GOT3 (cell line): ENCODE data around the gene GDPD4.

Experiments used
- DNase-seq: peaks from one replicate; lab custom pipeline; 2025; ENCODE audit warnings: mixed read lengths; lab: John Stamatoyannopoulos, UW

The GDPD4 gene

DNA sequence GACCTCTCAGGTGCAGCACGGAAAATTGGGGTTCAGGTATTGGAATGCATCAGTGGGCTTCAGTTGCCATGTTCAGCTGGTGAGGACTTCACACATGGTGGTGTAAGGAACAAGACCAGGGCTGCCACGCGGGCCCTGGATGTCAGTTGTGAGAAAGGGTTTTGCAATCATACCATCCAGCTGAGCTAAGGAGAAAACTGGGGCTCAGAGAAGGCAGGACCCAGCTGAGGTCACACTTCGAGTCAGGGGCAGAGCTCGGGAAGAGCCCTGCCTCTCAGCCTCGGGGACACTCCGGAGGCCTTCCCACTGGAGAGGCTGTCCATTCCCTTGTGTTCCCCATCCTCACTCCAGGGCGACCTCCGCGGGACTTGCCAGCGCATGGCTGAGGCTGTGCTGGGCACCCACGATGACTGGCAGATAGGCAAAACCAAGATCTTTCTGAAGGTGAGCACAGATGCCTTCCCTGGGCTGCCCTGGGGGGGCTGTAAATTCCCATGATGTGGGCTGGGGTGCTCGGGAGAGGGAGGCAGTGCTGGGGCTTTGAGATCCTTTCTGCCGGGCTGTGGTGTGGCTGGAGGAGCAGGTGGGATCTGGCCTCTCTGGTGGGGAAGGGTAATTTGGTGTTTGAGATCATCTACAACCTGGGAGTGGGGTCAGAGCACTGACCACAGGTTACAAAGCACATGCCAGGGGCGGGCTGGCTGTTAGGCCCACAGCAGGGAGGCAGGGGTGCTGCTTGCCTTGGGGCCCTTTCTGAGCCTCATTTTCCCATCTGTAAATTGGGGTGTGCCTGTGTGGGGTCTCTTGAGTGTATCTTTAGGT is 126.3 kb downstream of the GDPD4 start:
- DNase-seq: no peak

DNA sequence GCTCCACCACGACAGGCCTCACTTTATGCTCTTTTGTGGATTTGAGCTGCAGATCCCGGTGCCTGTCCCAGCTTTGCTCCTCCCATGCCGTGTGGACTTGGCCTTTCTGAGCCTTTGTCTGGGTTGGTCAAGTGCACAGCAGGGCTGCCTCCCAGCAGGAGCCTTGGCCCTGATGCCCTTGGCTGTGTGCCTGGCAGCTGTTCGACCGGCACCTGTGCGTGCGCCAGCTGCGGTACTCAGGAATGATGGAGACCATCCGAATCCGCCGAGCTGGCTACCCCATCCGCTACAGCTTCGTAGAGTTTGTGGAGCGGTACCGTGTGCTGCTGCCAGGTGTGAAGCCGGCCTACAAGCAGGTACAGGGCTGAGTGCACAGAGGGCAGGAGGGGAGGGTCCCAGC is 126.9 kb downstream of the GDPD4 start:
- no peak for DNase-seq

DNA sequence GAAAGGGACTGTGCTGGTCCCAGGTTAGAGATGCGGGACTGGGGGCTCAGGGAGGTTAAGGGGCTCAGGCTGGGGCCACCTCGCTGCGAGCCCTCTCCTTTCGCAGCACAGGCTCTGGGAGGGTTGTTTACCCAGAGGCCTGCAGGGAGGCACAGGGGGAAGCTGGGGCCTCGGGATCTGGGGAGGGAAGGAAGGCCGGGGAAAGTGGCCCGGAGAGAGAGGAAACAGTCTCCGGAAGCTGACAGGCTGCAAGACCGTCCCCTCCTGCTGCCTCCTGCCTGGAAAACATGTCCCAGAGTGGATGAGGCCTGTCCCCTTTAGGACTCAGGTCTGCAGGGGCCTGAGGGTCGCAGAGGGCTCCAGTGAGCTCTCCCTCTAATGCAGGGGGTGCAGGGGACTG is 128.0 kb downstream of the GDPD4 start:
- no peak for DNase-seq

DNA sequence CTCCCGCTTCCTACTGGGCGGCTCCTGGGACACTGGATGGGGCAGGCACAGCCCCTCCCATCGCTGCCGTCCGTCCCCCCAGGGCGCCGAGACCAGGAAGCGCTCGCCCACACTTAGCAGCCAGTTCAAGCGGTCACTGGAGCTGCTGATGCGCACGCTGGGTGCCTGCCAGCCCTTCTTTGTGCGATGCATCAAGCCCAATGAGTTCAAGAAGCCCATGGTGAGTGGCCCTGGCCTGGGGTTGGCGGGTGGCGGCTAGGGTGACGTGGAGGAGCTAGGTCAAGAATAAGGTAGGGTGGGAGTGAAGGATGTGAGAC is 128.9 kb downstream of the GDPD4 start:
- DNase-seq: no peak

DNA sequence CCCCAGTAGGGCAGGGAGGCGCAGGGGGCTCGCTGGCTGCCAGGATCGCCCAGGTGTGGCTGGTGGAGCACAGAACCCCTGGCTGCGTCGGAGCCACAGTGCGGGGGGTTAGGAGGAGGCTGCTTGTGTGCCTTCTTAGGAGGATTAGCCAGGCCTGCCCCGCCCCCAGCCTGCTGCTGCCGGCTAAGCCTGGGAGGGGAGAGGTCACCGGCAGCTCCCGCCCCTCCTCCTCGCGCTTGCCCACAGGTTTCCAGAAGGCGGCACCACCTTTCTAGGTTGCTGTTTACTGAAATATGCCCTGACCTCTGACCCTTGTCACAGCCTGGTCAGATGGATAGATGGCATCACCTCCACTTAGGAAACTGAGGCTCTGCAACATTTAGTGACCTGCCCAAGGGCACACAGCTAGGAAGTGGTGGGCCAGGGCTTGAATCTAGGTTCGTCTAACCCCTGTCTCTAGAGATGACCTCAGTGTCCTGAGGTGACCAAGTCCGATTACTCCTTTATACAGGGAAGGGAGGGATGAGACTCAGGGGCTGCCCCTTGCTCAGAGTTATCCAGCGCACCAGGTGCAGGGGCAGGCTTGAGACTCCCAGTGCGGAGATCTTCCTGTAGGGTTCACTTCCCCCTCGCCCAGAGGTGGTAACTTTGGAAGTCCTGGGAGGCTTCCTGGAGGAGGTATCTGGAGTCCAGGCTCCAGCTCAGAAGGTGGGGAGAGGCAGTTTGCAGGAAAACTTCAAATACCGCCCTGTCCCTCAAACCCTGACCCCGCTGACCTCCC is 129.4 kb downstream of the GDPD4 start:
- no peak for DNase-seq

DNA sequence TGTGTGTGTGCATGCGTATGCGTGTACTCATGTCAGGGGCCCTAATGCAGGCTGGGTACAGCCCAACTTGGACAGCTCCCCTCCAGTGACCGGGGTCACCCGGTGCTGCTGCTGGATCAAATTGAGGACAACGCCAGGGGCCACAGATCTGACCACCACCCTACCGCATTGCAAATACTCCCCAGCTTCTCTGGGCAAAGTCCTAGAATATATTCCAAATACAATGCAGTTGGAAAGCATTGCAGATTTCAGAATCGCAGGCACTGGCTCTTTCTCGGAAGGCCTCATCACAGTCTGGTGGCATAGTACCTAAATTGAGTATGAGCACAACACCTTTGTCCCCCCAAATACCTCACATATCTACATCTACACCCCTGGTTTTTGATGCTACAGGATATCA is 130.2 kb downstream of the GDPD4 start:
- DNase-seq: no peak

DNA sequence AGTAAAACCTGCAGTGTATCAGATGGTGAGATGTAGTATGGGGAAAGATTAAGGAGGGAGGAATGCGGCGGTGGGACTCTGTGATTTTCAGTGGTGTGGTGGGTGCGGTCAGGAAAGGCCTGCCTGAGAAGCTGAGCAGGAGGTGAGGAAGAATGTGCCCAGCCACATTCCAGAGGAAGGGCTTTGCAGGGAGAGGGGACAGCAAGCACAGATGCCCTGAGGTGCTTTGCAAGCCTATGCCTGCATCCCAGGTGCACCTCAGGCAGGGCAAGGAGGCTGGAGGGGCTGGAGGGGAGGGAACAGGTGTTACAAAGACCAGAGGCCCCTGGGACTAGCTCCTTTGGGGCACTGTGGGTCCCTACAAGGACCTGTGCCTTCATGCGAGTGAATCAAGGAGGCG is 131.4 kb downstream of the GDPD4 start:
- no peak for DNase-seq

DNA sequence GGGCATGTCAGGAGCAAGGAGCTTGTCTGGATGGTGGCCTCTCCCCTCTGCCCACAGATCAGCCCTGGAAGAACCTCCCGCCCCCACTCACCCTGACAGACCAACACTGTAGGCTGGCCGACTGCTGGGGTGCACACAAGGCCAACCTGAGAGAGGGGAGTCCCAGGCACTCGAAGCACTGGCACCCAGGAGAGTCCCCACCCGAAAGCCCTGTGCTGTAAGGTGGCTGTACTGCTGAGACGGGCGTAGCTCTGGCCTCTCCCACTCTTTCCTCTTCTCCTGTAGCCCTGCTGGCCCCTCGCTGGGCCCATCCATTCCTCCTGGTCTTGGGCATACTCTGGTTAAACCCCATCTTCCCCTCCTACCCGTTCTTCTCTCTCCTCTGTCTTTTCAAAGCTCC is 133.7 kb downstream of the GDPD4 start:
- no peak for DNase-seq

DNA sequence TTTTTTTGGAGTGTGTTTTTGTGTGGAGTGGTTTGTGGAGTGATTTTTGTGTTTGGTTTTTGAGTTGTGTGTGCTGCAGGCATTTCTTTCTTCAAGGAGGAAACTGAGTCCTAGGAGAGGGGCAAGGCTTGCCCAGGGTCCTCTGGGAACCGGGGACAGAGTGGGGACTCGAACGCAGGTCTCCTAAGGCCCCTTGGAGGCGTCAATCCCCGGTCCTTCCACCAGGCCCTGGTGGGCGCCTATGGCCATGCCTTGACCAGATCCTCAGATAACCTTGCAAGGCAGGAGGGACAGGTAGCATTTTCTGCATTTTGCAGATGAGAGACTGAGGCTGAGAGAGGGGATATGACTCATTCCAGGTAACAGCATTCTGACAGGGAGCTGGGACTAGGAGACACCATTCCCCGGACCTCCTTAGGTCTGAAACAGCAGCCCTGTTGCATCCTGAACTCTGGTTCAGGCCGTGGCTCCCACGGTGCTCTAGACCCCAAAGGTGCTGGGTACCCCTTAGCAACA is 134.3 kb downstream of the GDPD4 start:
- no peak for DNase-seq
